Measurements from ENCODE around the gene GALNT18.
"Not testable (repeated sequence)": the region's sequence is repeated elsewhere in the genome, so short reads cannot be mapped to it uniquely, and the experiment has no call there.

The GALNT18 gene

GRCh38 chr11:11356842-11357241, 265.0 kb downstream of the GALNT18 start:
- Histone ChIP-seq H2AK5ac (ENCODE audit: low read depth, low read length) (no peak overlapping the region), H2BK15ac (ENCODE audit: low read length) (no peak overlapping the region), H3K36me3 (replicated peaks in 1 of 2; ENCODE audit: control insufficient read depth in 2 of 2, insufficient read depth in 2 of 2, low read length in 2 of 2) (no peaks in the 10 kb centered on the region), H3K18ac (ENCODE audit: low read length) (no peak overlapping the region), H3K4ac (ENCODE audit: low read length) (no peak overlapping the region), H3K23ac (ENCODE audit: low read depth, low read length, poor library complexity) (no peak overlapping the region), H2BK5ac (ENCODE audit: low read length) (no peak overlapping the region), H3K4me3 (ENCODE audit: low read length in 2 of 2) (no peak overlapping the region), H3K4me1 (ENCODE audit: control insufficient read depth in 2 of 2, insufficient read depth in 1 of 2, low read depth in 1 of 2, low read length in 2 of 2) (no peaks in the 10 kb centered on the region), H3K27ac (replicated peaks; ENCODE audit: low read length) (no peak overlapping the region), H3K4me2 (ENCODE audit: insufficient read depth, low read length, poor library complexity, severe bottlenecking) (no peak overlapping the region), H3K79me1 (ENCODE audit: low read depth, low read length) (no peaks in the 10 kb centered on the region), H3K9ac (ENCODE audit: low read depth, low read length, poor library complexity) (no peak overlapping the region), H2AFZ (ENCODE audit: low read length) (no peak overlapping the region), H3K14ac (ENCODE audit: low read length) (no peak overlapping the region), H4K8ac (ENCODE audit: low read depth, low read length) (no peak overlapping the region), H4K91ac (ENCODE audit: low read depth, low read length, poor library complexity) (no peak overlapping the region), H3K9me3 (replicated peaks in 1 of 2; ENCODE audit: control insufficient read depth in 2 of 2, insufficient read depth in 1 of 2, low read depth in 1 of 2, low read length in 2 of 2) (no peaks in the 10 kb centered on the region), H3K27me3 (ENCODE audit: control insufficient read depth in 3 of 3, insufficient read depth in 3 of 3, low read depth in 1 of 3, low read length in 3 of 3) (no peaks in the 10 kb centered on the region), H2BK120ac (ENCODE audit: low read depth, low read length) (no peak overlapping the region), H2BK12ac (ENCODE audit: low read length) (no peak overlapping the region)
- DNase-seq (ENCODE audit: low spot score): no peak
- WGBS, 2 donors (ENCODE audit: extremely low coverage in 2 of 2, insufficient read length in 2 of 2, insufficient replicate concordance in 1 of 2): no CpG with 5 or more reads among the region's 9 CpGs

- H3K9ac ChIP-seq (ENCODE audit: low read depth, low read length, poor library complexity); H3K14ac ChIP-seq (ENCODE audit: low read length); H2AFZ ChIP-seq (ENCODE audit: low read length); H3K4me3 ChIP-seq (ENCODE audit: low read length in 2 of 2); H3K9me3 ChIP-seq (replicated peaks in 1 of 2; ENCODE audit: control insufficient read depth in 2 of 2, insufficient read depth in 1 of 2, low read depth in 1 of 2, low read length in 2 of 2); H2BK12ac ChIP-seq (ENCODE audit: low read length); H3K18ac ChIP-seq (ENCODE audit: low read length); H3K4me1 ChIP-seq (ENCODE audit: control insufficient read depth in 2 of 2, insufficient read depth in 1 of 2, low read depth in 1 of 2, low read length in 2 of 2); H3K4me2 ChIP-seq (ENCODE audit: insufficient read depth, low read length, poor library complexity, severe bottlenecking); H3K27ac ChIP-seq (replicated peaks; ENCODE audit: low read length); H2BK15ac ChIP-seq (ENCODE audit: low read length); H3K27me3 ChIP-seq (ENCODE audit: control insufficient read depth in 3 of 3, insufficient read depth in 3 of 3, low read depth in 1 of 3, low read length in 3 of 3); DNase-seq (ENCODE audit: low spot score); H3K23ac ChIP-seq (ENCODE audit: low read depth, low read length, poor library complexity); H3K79me1 ChIP-seq (ENCODE audit: low read depth, low read length); H3K4ac ChIP-seq (ENCODE audit: low read length); H3K36me3 ChIP-seq (replicated peaks in 1 of 2; ENCODE audit: control insufficient read depth in 2 of 2, insufficient read depth in 2 of 2, low read length in 2 of 2); H4K8ac ChIP-seq (ENCODE audit: low read depth, low read length); H4K91ac ChIP-seq (ENCODE audit: low read depth, low read length, poor library complexity); H2BK120ac ChIP-seq (ENCODE audit: low read depth, low read length); H2AK5ac ChIP-seq (ENCODE audit: low read depth, low read length); H2BK5ac ChIP-seq (ENCODE audit: low read length): not testable (repeated sequence)
- no CpG with 5 or more reads among the region's 11 CpGs for WGBS, 2 donors (ENCODE audit: extremely low coverage in 2 of 2, insufficient read length in 2 of 2, insufficient replicate concordance in 1 of 2)
These were observed 268.9 kb downstream of the GALNT18 start, which contains the start of gene CSNK2A3 for GRCh38 chr11:11352878-11353277. Gene CSNK2A3 (minus strand): TSS chr11:11353250. CDS start chr11:11353119, 131 bp downstream.

GRCh38 chr11:11351851-11352250, 270.0 kb downstream of the GALNT18 start:
- WGBS, 2 donors (ENCODE audit: extremely low coverage in 2 of 2, insufficient read length in 2 of 2, insufficient replicate concordance in 1 of 2): no CpG with 5 or more reads among the region's 10 CpGs
- H3K9ac ChIP-seq (ENCODE audit: low read depth, low read length, poor library complexity); H3K18ac ChIP-seq (ENCODE audit: low read length); H2BK5ac ChIP-seq (ENCODE audit: low read length); H2BK12ac ChIP-seq (ENCODE audit: low read length); H2AK5ac ChIP-seq (ENCODE audit: low read depth, low read length); H2BK15ac ChIP-seq (ENCODE audit: low read length); H4K8ac ChIP-seq (ENCODE audit: low read depth, low read length); H3K27me3 ChIP-seq (ENCODE audit: control insufficient read depth in 3 of 3, insufficient read depth in 3 of 3, low read depth in 1 of 3, low read length in 3 of 3); H3K9me3 ChIP-seq (replicated peaks in 1 of 2; ENCODE audit: control insufficient read depth in 2 of 2, insufficient read depth in 1 of 2, low read depth in 1 of 2, low read length in 2 of 2); DNase-seq (ENCODE audit: low spot score); H3K14ac ChIP-seq (ENCODE audit: low read length); H3K27ac ChIP-seq (replicated peaks; ENCODE audit: low read length); H2AFZ ChIP-seq (ENCODE audit: low read length); H3K36me3 ChIP-seq (replicated peaks in 1 of 2; ENCODE audit: control insufficient read depth in 2 of 2, insufficient read depth in 2 of 2, low read length in 2 of 2); H3K79me1 ChIP-seq (ENCODE audit: low read depth, low read length); H3K4me2 ChIP-seq (ENCODE audit: insufficient read depth, low read length, poor library complexity, severe bottlenecking); H3K23ac ChIP-seq (ENCODE audit: low read depth, low read length, poor library complexity); H2BK120ac ChIP-seq (ENCODE audit: low read depth, low read length); H3K4me3 ChIP-seq (ENCODE audit: low read length in 2 of 2); H3K4me1 ChIP-seq (ENCODE audit: control insufficient read depth in 2 of 2, insufficient read depth in 1 of 2, low read depth in 1 of 2, low read length in 2 of 2); H4K91ac ChIP-seq (ENCODE audit: low read depth, low read length, poor library complexity); H3K4ac ChIP-seq (ENCODE audit: low read length): not testable (repeated sequence)

- Histone ChIP-seq H3K4me2 (ENCODE audit: insufficient read depth, low read length, poor library complexity, severe bottlenecking) (no peak overlapping the region), H2BK12ac (ENCODE audit: low read length) (no peak overlapping the region), H3K9ac (ENCODE audit: low read depth, low read length, poor library complexity) (no peak overlapping the region), H2BK5ac (ENCODE audit: low read length) (no peak overlapping the region), H4K91ac (ENCODE audit: low read depth, low read length, poor library complexity) (no peak overlapping the region), H2BK15ac (ENCODE audit: low read length) (no peak overlapping the region), H3K36me3 (replicated peaks in 1 of 2; ENCODE audit: control insufficient read depth in 2 of 2, insufficient read depth in 2 of 2, low read length in 2 of 2) (no peaks in the 10 kb centered on the region), H3K9me3 (replicated peaks in 1 of 2; ENCODE audit: control insufficient read depth in 2 of 2, insufficient read depth in 1 of 2, low read depth in 1 of 2, low read length in 2 of 2) (no peaks in the 10 kb centered on the region), H3K27me3 (ENCODE audit: control insufficient read depth in 3 of 3, insufficient read depth in 3 of 3, low read depth in 1 of 3, low read length in 3 of 3) (no peaks in the 10 kb centered on the region), H4K8ac (ENCODE audit: low read depth, low read length) (no peak overlapping the region), H3K79me1 (ENCODE audit: low read depth, low read length) (no peaks in the 10 kb centered on the region), H3K27ac (replicated peaks; ENCODE audit: low read length) (no peak overlapping the region), H2AK5ac (ENCODE audit: low read depth, low read length) (no peak overlapping the region), H3K14ac (ENCODE audit: low read length) (peak overlapping the region; percentile 22), H2BK120ac (ENCODE audit: low read depth, low read length) (no peak overlapping the region), H3K4ac (ENCODE audit: low read length) (no peak overlapping the region), H3K4me3 (ENCODE audit: low read length in 2 of 2) (no peak overlapping the region), H2AFZ (ENCODE audit: low read length) (no peak overlapping the region), H3K18ac (ENCODE audit: low read length) (peak overlapping the region; percentile 18), H3K23ac (ENCODE audit: low read depth, low read length, poor library complexity) (no peak overlapping the region), H3K4me1 (ENCODE audit: control insufficient read depth in 2 of 2, insufficient read depth in 1 of 2, low read depth in 1 of 2, low read length in 2 of 2) (no peaks in the 10 kb centered on the region)
- no CpG with 5 or more reads among the region's 4 CpGs for WGBS, 2 donors (ENCODE audit: extremely low coverage in 2 of 2, insufficient read length in 2 of 2, insufficient replicate concordance in 1 of 2)
- no peak for DNase-seq (ENCODE audit: low spot score)
These were observed 270.7 kb downstream of the GALNT18 start for GRCh38 chr11:11351042-11351586.

Data from neuronal stem cell (in vitro differentiated cells).